ENCODE results near the gene RSAD1.

RSAD1 gene

GRCh38 chr17:50501054-50501453 lies 22.4 kb downstream of the RSAD1 start:
- peak; percentile 74 for TF ChIP-seq CTCF (IDR thresholded peaks at IDR 0.05; ENCODE audit: poor library complexity, severe bottlenecking)
- no peaks in the 10 kb centered on the region for H3K9me3 ChIP-seq (ENCODE audit: severe bottlenecking)
- no peak overlapping the region for H3K27ac ChIP-seq (ENCODE audit: poor library complexity, severe bottlenecking)
- H3K4me3 ChIP-seq (ENCODE audit: severe bottlenecking) = no peak overlapping the region
- H3K27me3 ChIP-seq (ENCODE audit: insufficient read depth, poor library complexity, severe bottlenecking) = no peaks in the 10 kb centered on the region
- H3K36me3 ChIP-seq (ENCODE audit: low read depth) = no peaks in the 10 kb centered on the region
- DNase-seq (ENCODE audit: low spot score) (no peak), ATAC-seq (ENCODE audit: low read depth) (no peak)
- peaks cover 8% of the 10 kb centered on the region for H3K4me1 ChIP-seq (ENCODE audit: insufficient read depth, poor library complexity, severe bottlenecking)

GRCh38 chr17:50502301-50502990 lies 23.8 kb downstream of the RSAD1 start:
- H3K9me3 ChIP-seq (ENCODE audit: severe bottlenecking) = no peaks in the 10 kb centered on the region
- peaks cover 8% of the 10 kb centered on the region for H3K4me1 ChIP-seq (ENCODE audit: insufficient read depth, poor library complexity, severe bottlenecking)
- H3K4me3 ChIP-seq (ENCODE audit: severe bottlenecking) = no peak overlapping the region
- TF ChIP-seq CTCF (IDR thresholded peaks at IDR 0.05; ENCODE audit: poor library complexity, severe bottlenecking) = no peak
- ATAC-seq (ENCODE audit: low read depth) = no peak
- no peak for DNase-seq (ENCODE audit: low spot score)
- no peak overlapping the region for H3K27ac ChIP-seq (ENCODE audit: poor library complexity, severe bottlenecking)
- no peaks in the 10 kb centered on the region for H3K36me3 ChIP-seq (ENCODE audit: low read depth)
- no peaks in the 10 kb centered on the region for H3K27me3 ChIP-seq (ENCODE audit: insufficient read depth, poor library complexity, severe bottlenecking)

GRCh38 chr17:50505591-50506130 lies 27.0 kb downstream of the RSAD1 start:
- Histone ChIP-seq H3K4me1 (ENCODE audit: insufficient read depth, poor library complexity, severe bottlenecking) (peaks cover 8% of the 10 kb centered on the region), H3K9me3 (ENCODE audit: severe bottlenecking) (no peaks in the 10 kb centered on the region), H3K36me3 (ENCODE audit: low read depth) (no peaks in the 10 kb centered on the region), H3K4me3 (ENCODE audit: severe bottlenecking) (no peak overlapping the region), H3K27me3 (ENCODE audit: insufficient read depth, poor library complexity, severe bottlenecking) (no peaks in the 10 kb centered on the region), H3K27ac (ENCODE audit: poor library complexity, severe bottlenecking) (no peak overlapping the region)
- no peak for TF ChIP-seq CTCF (IDR thresholded peaks at IDR 0.05; ENCODE audit: poor library complexity, severe bottlenecking)
- DNase-seq (ENCODE audit: low spot score) = no peak
- no peak for ATAC-seq (ENCODE audit: low read depth)

- H3K27ac ChIP-seq (ENCODE audit: poor library complexity, severe bottlenecking) = no peak overlapping the region
- DNase-seq (ENCODE audit: low spot score) (no peak), ATAC-seq (ENCODE audit: low read depth) (no peak)
- no peak for TF ChIP-seq CTCF (IDR thresholded peaks at IDR 0.05; ENCODE audit: poor library complexity, severe bottlenecking)
- no peak overlapping the region for H3K4me3 ChIP-seq (ENCODE audit: severe bottlenecking)
- H3K9me3 ChIP-seq (ENCODE audit: severe bottlenecking) = no peaks in the 10 kb centered on the region
- no peaks in the 10 kb centered on the region for H3K36me3 ChIP-seq (ENCODE audit: low read depth)
- H3K27me3 ChIP-seq (ENCODE audit: insufficient read depth, poor library complexity, severe bottlenecking) = no peaks in the 10 kb centered on the region
- peaks cover 14% of the 10 kb centered on the region for H3K4me1 ChIP-seq (ENCODE audit: insufficient read depth, poor library complexity, severe bottlenecking)
Measured at GRCh38 chr17:50506298-50506697, 27.6 kb downstream of the RSAD1 start.
